Measurements from ENCODE around the gene MYO16.

MYO16 gene

GRCh38 chr13:108963846-108964600 lies 334.6 kb downstream of the MYO16 start:
- no peaks in the 10 kb centered on the region for H3K36me3 ChIP-seq (ENCODE audit: insufficient read depth, insufficient read length, low read length)
- no peak for DNase-seq (ENCODE audit: low read depth, low spot score)
- no peaks in the 10 kb centered on the region for H3K27me3 ChIP-seq (ENCODE audit: insufficient read depth, insufficient read length)
- H3K9ac ChIP-seq (ENCODE audit: insufficient read length, low read depth) = no peak overlapping the region
- no peaks in the 10 kb centered on the region for H3K4me1 ChIP-seq (ENCODE audit: insufficient read depth, insufficient read length)
- no peak overlapping the region for H3K4me3 ChIP-seq (ENCODE audit: insufficient read length, low read depth)
- TF ChIP-seq YY1 (IDR thresholded peaks at IDR 0.05; ENCODE audit: insufficient read depth, insufficient read length) (no peak), SUZ12 (IDR thresholded peaks at IDR 0.05; ENCODE audit: extremely low read depth, insufficient read depth, insufficient read length) (no peak), ZNF274 (IDR thresholded peaks at IDR 0.05; ENCODE audit: low read depth, low read length) (no peak)
- no peaks in the 10 kb centered on the region for H3K9me3 ChIP-seq (ENCODE audit: insufficient read depth, low read length)

- no peaks in the 10 kb centered on the region for H3K9me3 ChIP-seq (ENCODE audit: insufficient read depth, low read length)
- no peak for TF ChIP-seq SUZ12 (IDR thresholded peaks at IDR 0.05; ENCODE audit: extremely low read depth, insufficient read depth, insufficient read length)
- TF ChIP-seq YY1 (IDR thresholded peaks at IDR 0.05; ENCODE audit: insufficient read depth, insufficient read length) = no peak
- TF ChIP-seq ZNF274 (IDR thresholded peaks at IDR 0.05; ENCODE audit: low read depth, low read length) = no peak
- H3K4me1 ChIP-seq (ENCODE audit: insufficient read depth, insufficient read length) = no peaks in the 10 kb centered on the region
Observed at GRCh38 chr13:108964606-108965005, 335.2 kb downstream of the MYO16 start.

GRCh38 chr13:108967371-108967770 lies 338.0 kb downstream of the MYO16 start:
- no peak for DNase-seq (ENCODE audit: low read depth, low spot score)
- no peaks in the 10 kb centered on the region for H3K36me3 ChIP-seq (ENCODE audit: insufficient read depth, insufficient read length, low read length)
- H3K4me1 ChIP-seq (ENCODE audit: insufficient read depth, insufficient read length) = no peaks in the 10 kb centered on the region
- H3K27me3 ChIP-seq (ENCODE audit: insufficient read depth, insufficient read length) = no peaks in the 10 kb centered on the region
- no peak for TF ChIP-seq SUZ12 (IDR thresholded peaks at IDR 0.05; ENCODE audit: extremely low read depth, insufficient read depth, insufficient read length)
- no peak for TF ChIP-seq YY1 (IDR thresholded peaks at IDR 0.05; ENCODE audit: insufficient read depth, insufficient read length)
- TF ChIP-seq ZNF274 (IDR thresholded peaks at IDR 0.05; ENCODE audit: low read depth, low read length) = no peak
- no peak overlapping the region for H3K9ac ChIP-seq (ENCODE audit: insufficient read length, low read depth)
- H3K4me3 ChIP-seq (ENCODE audit: insufficient read length, low read depth) = no peak overlapping the region
- H3K9me3 ChIP-seq (ENCODE audit: insufficient read depth, low read length) = no peaks in the 10 kb centered on the region

More at GRCh38 chr13:108964606-108965005, 335.2 kb downstream of the MYO16 start:
- Histone ChIP-seq H3K27me3 (ENCODE audit: insufficient read depth, insufficient read length) (no peaks in the 10 kb centered on the region), H3K36me3 (ENCODE audit: insufficient read depth, insufficient read length, low read length) (no peaks in the 10 kb centered on the region), H3K9ac (ENCODE audit: insufficient read length, low read depth) (no peak overlapping the region), H3K4me3 (ENCODE audit: insufficient read length, low read depth) (no peak overlapping the region)
- no peak for DNase-seq (ENCODE audit: low read depth, low spot score)

GRCh38 chr13:108968566-108968965 lies 339.2 kb downstream of the MYO16 start:
- Histone ChIP-seq H3K4me3 (ENCODE audit: insufficient read length, low read depth) (no peak overlapping the region), H3K27me3 (ENCODE audit: insufficient read depth, insufficient read length) (no peaks in the 10 kb centered on the region), H3K9me3 (ENCODE audit: insufficient read depth, low read length) (peaks cover 7% of the 10 kb centered on the region), H3K4me1 (ENCODE audit: insufficient read depth, insufficient read length) (no peaks in the 10 kb centered on the region), H3K36me3 (ENCODE audit: insufficient read depth, insufficient read length, low read length) (no peaks in the 10 kb centered on the region), H3K9ac (ENCODE audit: insufficient read length, low read depth) (no peak overlapping the region)
- TF ChIP-seq SUZ12 (IDR thresholded peaks at IDR 0.05; ENCODE audit: extremely low read depth, insufficient read depth, insufficient read length) = no peak
- no peak for TF ChIP-seq ZNF274 (IDR thresholded peaks at IDR 0.05; ENCODE audit: low read depth, low read length)
- no peak for DNase-seq (ENCODE audit: low read depth, low spot score)

- H3K9me3 ChIP-seq (ENCODE audit: insufficient read depth, low read length) = peaks cover 15% of the 10 kb centered on the region
- no peaks in the 10 kb centered on the region for H3K4me1 ChIP-seq (ENCODE audit: insufficient read depth, insufficient read length)
- H3K36me3 ChIP-seq (ENCODE audit: insufficient read depth, insufficient read length, low read length) = no peaks in the 10 kb centered on the region
- no peak overlapping the region for H3K4me3 ChIP-seq (ENCODE audit: insufficient read length, low read depth)
- H3K9ac ChIP-seq (ENCODE audit: insufficient read length, low read depth) = no peak overlapping the region
- TF ChIP-seq SUZ12 (IDR thresholded peaks at IDR 0.05; ENCODE audit: extremely low read depth, insufficient read depth, insufficient read length) (no peak), ZNF274 (IDR thresholded peaks at IDR 0.05; ENCODE audit: low read depth, low read length) (no peak), YY1 (IDR thresholded peaks at IDR 0.05; ENCODE audit: insufficient read depth, insufficient read length) (no peak)
- no peak for DNase-seq (ENCODE audit: low read depth, low spot score)
- H3K27me3 ChIP-seq (ENCODE audit: insufficient read depth, insufficient read length) = no peaks in the 10 kb centered on the region
Observed at GRCh38 chr13:108974686-108975085, 345.3 kb downstream of the MYO16 start.

GRCh38 chr13:108980237-108980636 lies 350.8 kb downstream of the MYO16 start:
- no peak for DNase-seq (ENCODE audit: low read depth, low spot score)
- no peak overlapping the region for H3K4me3 ChIP-seq (ENCODE audit: insufficient read length, low read depth)
- H3K4me1 ChIP-seq (ENCODE audit: insufficient read depth, insufficient read length) = no peaks in the 10 kb centered on the region
- H3K9me3 ChIP-seq (ENCODE audit: insufficient read depth, low read length) = no peaks in the 10 kb centered on the region
- H3K36me3 ChIP-seq (ENCODE audit: insufficient read depth, insufficient read length, low read length) = no peaks in the 10 kb centered on the region
- no peaks in the 10 kb centered on the region for H3K27me3 ChIP-seq (ENCODE audit: insufficient read depth, insufficient read length)
- TF ChIP-seq YY1 (IDR thresholded peaks at IDR 0.05; ENCODE audit: insufficient read depth, insufficient read length) (no peak), SUZ12 (IDR thresholded peaks at IDR 0.05; ENCODE audit: extremely low read depth, insufficient read depth, insufficient read length) (no peak), ZNF274 (IDR thresholded peaks at IDR 0.05; ENCODE audit: low read depth, low read length) (no peak)
- H3K9ac ChIP-seq (ENCODE audit: insufficient read length, low read depth) = no peak overlapping the region

GRCh38 chr13:108981407-108981806 lies 352.0 kb downstream of the MYO16 start:
- H3K36me3 ChIP-seq (ENCODE audit: insufficient read depth, insufficient read length, low read length) = no peaks in the 10 kb centered on the region
- TF ChIP-seq ZNF274 (IDR thresholded peaks at IDR 0.05; ENCODE audit: low read depth, low read length) (no peak), YY1 (IDR thresholded peaks at IDR 0.05; ENCODE audit: insufficient read depth, insufficient read length) (no peak), SUZ12 (IDR thresholded peaks at IDR 0.05; ENCODE audit: extremely low read depth, insufficient read depth, insufficient read length) (no peak)
- H3K9ac ChIP-seq (ENCODE audit: insufficient read length, low read depth) = no peak overlapping the region
- H3K4me3 ChIP-seq (ENCODE audit: insufficient read length, low read depth) = no peak overlapping the region
- no peaks in the 10 kb centered on the region for H3K4me1 ChIP-seq (ENCODE audit: insufficient read depth, insufficient read length)
- no peaks in the 10 kb centered on the region for H3K9me3 ChIP-seq (ENCODE audit: insufficient read depth, low read length)
- no peaks in the 10 kb centered on the region for H3K27me3 ChIP-seq (ENCODE audit: insufficient read depth, insufficient read length)
- DNase-seq (ENCODE audit: low read depth, low spot score) = no peak
